K562 (cell line): Measurements from ENCODE around the gene ACTN3. TPM values are rescaled to one million over a fixed set of nuclear protein-coding genes. Genes with fewer than 3 reads are reported as not detected.

ENCODE experiments used
- CHD2 ChIP-seq: IDR thresholded peaks from 2 replicates; pipeline ENCODE4 v1.6.1; 2011; ENCODE audit warnings: low read depth, low read length
- HMG20B ChIP-seq: fragments of 250-450 bp; sonication (Bioruptor Pico); IDR thresholded peaks from 2 replicates; pipeline ENCODE4 v1.5.0; 2021; ENCODE audit warnings: mild to moderate bottlenecking
- NBN ChIP-seq: fragments of 450-650 bp; IDR thresholded peaks from 2 replicates; pipeline ENCODE4 v1.6.1; 2016; ENCODE audit warnings: low read depth, mild to moderate bottlenecking
- NFYB ChIP-seq: IDR thresholded peaks from 2 replicates; pipeline ENCODE4 v1.6.1; 2011; ENCODE audit warnings: mild to moderate bottlenecking, moderate library complexity; ENCODE audit not compliant: insufficient read length; ENCODE audit errors: extremely low read depth
- RBM25 ChIP-seq: fragments of 200-400 bp; formaldehyde crosslinking; IDR thresholded peaks from 2 replicates; pipeline ENCODE4 v1.6.1; 2018; ENCODE audit warnings: low read length, low read depth, moderate library complexity; ENCODE audit not compliant: severe bottlenecking
- RCOR1 ChIP-seq, 2 experiments: IDR thresholded peaks; 2 replicates each; pipeline ENCODE4 v1.6.1; 2012; ENCODE audit warnings: low read depth in 2 of 2, low read length in 2 of 2, borderline replicate concordance in 1 of 2, improper control_type of control experiment in 1 of 2
- RFX1 ChIP-seq: fragments of 450-650 bp; IDR thresholded peaks from 2 replicates; pipeline ENCODE4 v1.6.1; 2016; ENCODE audit warnings: mild to moderate bottlenecking, moderate library complexity
- TCFL5 ChIP-seq: fragments of 250-450 bp; sonication (Bioruptor Pico); conservative IDR thresholded peaks from 2 replicates; pipeline ENCODE4 v1.6.1; 2021; ENCODE audit warnings: mild to moderate bottlenecking, moderate library complexity, matching md5 sums
- TSC22D4 ChIP-seq: fragments of 450-650 bp; IDR thresholded peaks from 2 replicates; pipeline ENCODE4 v1.6.1; 2016; ENCODE audit warnings: missing genetic modification characterization, missing biosample characterization, control low read depth
- ZNF175 ChIP-seq: fragments of 200-800 bp; sonication (Bioruptor generic); IDR thresholded peaks from 2 replicates; pipeline ENCODE4 v1.6.1; 2016; ENCODE audit warnings: low read depth, mild to moderate bottlenecking, missing genetic modification characterization, missing compliant biosample characterization
- ZNF318 ChIP-seq, 2 experiments: fragments of 450-650 bp; IDR thresholded peaks; 2 replicates each; pipeline ENCODE4 v1.6.1; 2016; ENCODE audit warnings: mild to moderate bottlenecking in 2 of 2, borderline replicate concordance in 1 of 2, low read depth in 1 of 2, moderate library complexity in 1 of 2
- ZNF398 ChIP-seq: fragments of 250-450 bp; sonication (Bioruptor Pico); IDR thresholded peaks from 2 replicates; pipeline ENCODE4 v1.8.0; 2021; ENCODE audit warnings: moderate library complexity, mild to moderate bottlenecking, inconsistent platforms
- ZNF408 ChIP-seq: fragments of 250-450 bp; sonication (Bioruptor Pico); IDR thresholded peaks from 2 replicates; pipeline ENCODE4 v1.4.0; 2020; ENCODE audit warnings: low read depth, mild to moderate bottlenecking, moderate library complexity
- polyA plus RNA-seq, 8 experiments: library from polyadenylated mRNA; depleted of rRNA in 4 of 8; stranded (reverse) in 5 of 8; unstranded in 3 of 8; fragments of >200 nt; fragmentation: Nextera tagmentation in 2 of 8; fragmentation: Illumina TruSeq in 1 of 8; extraction: Ambion mirVana in 2 of 8; extraction: Trizol in 1 of 8; gene quantifications; 2 replicates each; pipeline versions ENCODE4 v1.2.1 to v1.2.3, GENCODE V29; 2011 to 2014; ENCODE audit warnings: inconsistent platforms in 1 of 8, missing spikeins in 1 of 8
- total RNA-seq, 7 experiments: library from RNA; depleted of rRNA in 6 of 7; stranded (reverse); fragments of >200 nt in 6 of 7; fragmentation: Illumina TruSeq in 2 of 7; extraction: Trizol in 2 of 7; gene quantifications; 2 replicates each; pipeline versions ENCODE4 v1.2.1 to v1.2.3, GENCODE V29; 2011 to 2021; ENCODE audit warnings: low replicate concordance in 1 of 7

Gene ACTN3
- total and polyA plus RNA-seq, 9 of the 15 experiments (the other 6 are each of a cell fraction or from before 2014, with no cell fraction given) = not detected

GRCh38 chr11:66568124-66568916 lies 21.6 kb downstream of the ACTN3 start, which contains the start of gene CTSF (continued):
- TF ChIP-seq ZNF175 (CRISPR knock-in tag) = no peak
- TF ChIP-seq NFYB = peak; percentile 46
- no peak for TF ChIP-seq RFX1
- no peak for TF ChIP-seq TCFL5 (CRISPR knock-in tag)
- TF ChIP-seq RBM25 = peak; percentile 82
- no peak for TF ChIP-seq NBN
- TF ChIP-seq TSC22D4 (tag) = no peak
- TF ChIP-seq ZNF398 = no peak
- TF ChIP-seq HMG20B = no peak
- TF ChIP-seq ZNF318 (IDR thresholded peaks at IDR 0.05; ENCODE audit: borderline replicate concordance in 1 of 2, low read depth in 1 of 2) = no peak
- no peak for TF ChIP-seq ZNF408
- no peak for TF ChIP-seq CHD2
- no peak for TF ChIP-seq RCOR1 (IDR thresholded peaks at IDR 0.05; ENCODE audit: borderline replicate concordance in 1 of 2, low read depth in 2 of 2, low read length in 2 of 2)
